GM23338 (cell line): ENCODE results near the gene WDR62. TPM values are rescaled to one million over a fixed set of nuclear protein-coding genes. Genes with fewer than 3 reads are reported as not detected.

ENCODE experiments used
- ATAC-seq: fragments of 200-7000 bp; cut with Tn5 transposase; 3 replicates; pipeline ENCODE4 v1.9.1; 2020
- DNase-seq: peaks from one replicate; pipeline ENCODE4 v3.0.0-alpha.2; 2015; ENCODE audit warnings: low spot score
- H2AFZ ChIP-seq: fragments of 200-600 bp; sonication (generic); 2 replicates; pipeline ENCODE4 v1.8.0; 2016; ENCODE audit warnings: antibody characterized with exemption, mild to moderate bottlenecking, moderate library complexity
- H3F3A ChIP-seq: fragments of 200-600 bp; sonication (generic); replicated peaks from 2 replicates; pipeline ENCODE4 v1.8.0; 2017; ENCODE audit warnings: antibody characterized with exemption, mixed run types, low read depth
- H3K27ac ChIP-seq: fragments of 200-600 bp; sonication (generic); 2 replicates; pipeline ENCODE4 v1.6.1; 2016; ENCODE audit warnings: low read depth
- H3K27me3 ChIP-seq: fragments of 200-600 bp; sonication (generic); 2 replicates; pipeline ENCODE4 v1.8.0; 2016; ENCODE audit warnings: mild to moderate bottlenecking, mixed run types, moderate library complexity; ENCODE audit not compliant: insufficient read depth
- H3K36me3 ChIP-seq: fragments of 200-600 bp; sonication (generic); 2 replicates; pipeline ENCODE4 v1.8.0; 2016; ENCODE audit warnings: mild to moderate bottlenecking; ENCODE audit not compliant: insufficient read depth
- H3K4me1 ChIP-seq: fragments of 200-600 bp; sonication (generic); 2 replicates; pipeline ENCODE4 v1.8.0; 2016; ENCODE audit warnings: mild to moderate bottlenecking, moderate library complexity; ENCODE audit not compliant: insufficient read depth
- H3K4me2 ChIP-seq: fragments of 200-600 bp; sonication (generic); 2 replicates; pipeline ENCODE4 v1.7.1; 2017; ENCODE audit warnings: mixed run types
- H3K4me3 ChIP-seq: fragments of 200-600 bp; sonication (generic); 2 replicates; pipeline ENCODE4 v1.6.1; 2016; ENCODE audit warnings: mixed run types
- H3K79me2 ChIP-seq: fragments of 200-600 bp; sonication (generic); replicated peaks from 2 replicates; pipeline ENCODE4 v1.8.0; 2017; ENCODE audit warnings: mild to moderate bottlenecking; ENCODE audit not compliant: insufficient read depth
- H3K9me2 ChIP-seq: fragments of 200-600 bp; sonication (generic); 2 replicates; pipeline ENCODE4 v1.8.0; 2017; ENCODE audit not compliant: insufficient read depth
- H4K20me1 ChIP-seq: fragments of 200-600 bp; sonication (generic); replicated peaks from 2 replicates; pipeline ENCODE4 v1.8.0; 2017; ENCODE audit warnings: mild to moderate bottlenecking; ENCODE audit not compliant: insufficient read depth
- H3K27ac Mint-ChIP-seq: 2 replicates; pipeline ENCODE4 v1.8.0; 2020; ENCODE audit warnings: inconsistent platforms, mild to moderate bottlenecking, moderate library complexity, mixed read lengths
- H3K27me3 Mint-ChIP-seq: 3 replicates; pipeline ENCODE4 v1.8.0; 2022; ENCODE audit warnings: low read depth, mild to moderate bottlenecking, moderate library complexity, mixed read lengths, inconsistent platforms; ENCODE audit not compliant: insufficient read depth, poor library complexity
- H3K36me3 Mint-ChIP-seq: 3 replicates; pipeline ENCODE4 v1.8.0; 2021; ENCODE audit warnings: low read depth, mild to moderate bottlenecking, inconsistent platforms, moderate library complexity, mixed read lengths
- H3K4me1 Mint-ChIP-seq: 3 replicates; pipeline ENCODE4 v1.8.0; 2020; ENCODE audit warnings: mild to moderate bottlenecking, inconsistent platforms, mixed read lengths
- H3K4me3 Mint-ChIP-seq: 3 replicates; pipeline ENCODE4 v1.8.0; 2021; ENCODE audit warnings: moderate library complexity, mild to moderate bottlenecking, inconsistent platforms, mixed read lengths
- H3K9me3 Mint-ChIP-seq: 3 replicates; pipeline ENCODE4 v1.8.0; 2020; ENCODE audit warnings: moderate library complexity, mild to moderate bottlenecking, inconsistent platforms, mixed read lengths
- CREB1 ChIP-seq: fragments of 250-450 bp; sonication (Bioruptor Pico); IDR thresholded peaks from 2 replicates; pipeline ENCODE4 v1.5.0; 2020; ENCODE audit warnings: low read depth, mild to moderate bottlenecking, moderate library complexity
- EZH2 ChIP-seq: fragments of 200-600 bp; sonication (generic); IDR thresholded peaks from one replicate; pipeline ENCODE4 v1.8.0; 2017; ENCODE audit warnings: antibody characterized with exemption, mild to moderate bottlenecking, low read depth; ENCODE audit not compliant: unreplicated experiment
- EZH2phosphoT487 ChIP-seq: fragments of 200-600 bp; sonication (generic); IDR thresholded peaks from one replicate; pipeline ENCODE4 v1.8.1; 2018; ENCODE audit warnings: antibody characterized with exemption; ENCODE audit not compliant: unreplicated experiment
- JUNB ChIP-seq: IDR thresholded peaks from one replicate; pipeline ENCODE4 v1.6.1; 2016; ENCODE audit warnings: antibody characterized with exemption; ENCODE audit not compliant: unreplicated experiment
- POLR2AphosphoS5 ChIP-seq: IDR thresholded peaks from 2 replicates; pipeline ENCODE4 v1.6.1; 2016; ENCODE audit warnings: antibody characterized with exemption, low read depth
- STAT1 ChIP-seq: IDR thresholded peaks from one replicate; pipeline ENCODE4 v1.6.1; 2016; ENCODE audit warnings: antibody characterized with exemption; ENCODE audit not compliant: unreplicated experiment
- ZNF114 ChIP-seq: fragments of 250-450 bp; sonication (Bioruptor Pico); IDR thresholded peaks from 2 replicates; pipeline ENCODE4 v1.5.0; 2020; ENCODE audit warnings: mild to moderate bottlenecking, moderate library complexity
- ZNF331 ChIP-seq: fragments of 250-450 bp; sonication (Bioruptor Pico); IDR thresholded peaks from 2 replicates; pipeline ENCODE4 v1.5.0; 2020; ENCODE audit warnings: low read depth, mild to moderate bottlenecking, moderate library complexity
- polyA plus RNA-seq: library from polyadenylated mRNA; unstranded; fragments of >200 nt; fragmentation: Nextera tagmentation; extraction: Ambion mirVana; gene quantifications from 2 replicates; pipeline ENCODE4 v1.2.1, GENCODE V29; 2016
- total RNA-seq: library from RNA; depleted of rRNA; stranded (reverse); fragments of >200 nt; shearing (Covaris generic); gene quantifications from 2 replicates; pipeline ENCODE4 v1.2.3, GENCODE V29; 2014
- TF ChIP-seq, protein P1 (sequence below): fragments of 250-450 bp; sonication (Bioruptor Pico); IDR thresholded peaks from 2 replicates; pipeline ENCODE4 v1.5.0; 2020; ENCODE audit warnings: mild to moderate bottlenecking, moderate library complexity
- TF ChIP-seq, protein P2 (sequence below): IDR thresholded peaks from 2 replicates; pipeline ENCODE4 v1.6.1; 2016; ENCODE audit warnings: antibody characterized with exemption
- TF ChIP-seq, protein P3 (sequence below), 2 experiments: fragments of 200-600 bp in 1 of 2; sonication (generic) in 1 of 2; conservative IDR thresholded peaks; 2 replicates each; pipeline versions ENCODE4 v1.5.1 to v1.6.1; 2016 to 2017; ENCODE audit warnings: antibody characterized with exemption in 2 of 2, low read depth in 2 of 2, mild to moderate bottlenecking in 2 of 2, moderate library complexity in 1 of 2

The WDR62 gene
- total and polyA plus RNA-seq, 2 experiments from 2014 or later, result 14.1 to 45.4 TPM

GRCh38 chr19:36027696-36028095 is 27.0 kb upstream of the WDR62 start:
- Histone ChIP-seq H3K4me1 (no peaks in the 10 kb centered on the region), H3F3A (0 out of 2 replicates have a peak, but pooled peaks cover 3% of the 10 kb centered on the region), H4K20me1 (no peaks in the 10 kb centered on the region; the same call in none of the 2 replicates), H3K79me2 (no peaks in the 10 kb centered on the region), H3K4me2 (no peak overlapping the region), H3K4me3 (no peak overlapping the region), H2AFZ (no peak overlapping the region), H3K36me3 (no peaks in the 10 kb centered on the region), H3K27me3 (no peaks in the 10 kb centered on the region), H3K9me2 (no peaks in the 10 kb centered on the region), H3K27ac (no peak overlapping the region)
- Mint-ChIP-seq H3K36me3 (peaks cover 13% of the 10 kb centered on the region), H3K27ac (no peak overlapping the region), H3K4me3 (no peak overlapping the region), H3K9me3 (no peaks in the 10 kb centered on the region), H3K27me3 (peaks cover 7% of the 10 kb centered on the region), H3K4me1 (peaks cover 2% of the 10 kb centered on the region; the same call in 1 of the 3 replicates)
- TF ChIP-seq CREB1 (CRISPR knock-in tag), result no peak
- TF ChIP-seq JUNB, result no peak
- no peak for TF ChIP-seq STAT1
- no peak for TF ChIP-seq ZNF331 (CRISPR knock-in tag)
- no peak for TF ChIP-seq EZH2phosphoT487
- TF ChIP-seq, protein P1, sequence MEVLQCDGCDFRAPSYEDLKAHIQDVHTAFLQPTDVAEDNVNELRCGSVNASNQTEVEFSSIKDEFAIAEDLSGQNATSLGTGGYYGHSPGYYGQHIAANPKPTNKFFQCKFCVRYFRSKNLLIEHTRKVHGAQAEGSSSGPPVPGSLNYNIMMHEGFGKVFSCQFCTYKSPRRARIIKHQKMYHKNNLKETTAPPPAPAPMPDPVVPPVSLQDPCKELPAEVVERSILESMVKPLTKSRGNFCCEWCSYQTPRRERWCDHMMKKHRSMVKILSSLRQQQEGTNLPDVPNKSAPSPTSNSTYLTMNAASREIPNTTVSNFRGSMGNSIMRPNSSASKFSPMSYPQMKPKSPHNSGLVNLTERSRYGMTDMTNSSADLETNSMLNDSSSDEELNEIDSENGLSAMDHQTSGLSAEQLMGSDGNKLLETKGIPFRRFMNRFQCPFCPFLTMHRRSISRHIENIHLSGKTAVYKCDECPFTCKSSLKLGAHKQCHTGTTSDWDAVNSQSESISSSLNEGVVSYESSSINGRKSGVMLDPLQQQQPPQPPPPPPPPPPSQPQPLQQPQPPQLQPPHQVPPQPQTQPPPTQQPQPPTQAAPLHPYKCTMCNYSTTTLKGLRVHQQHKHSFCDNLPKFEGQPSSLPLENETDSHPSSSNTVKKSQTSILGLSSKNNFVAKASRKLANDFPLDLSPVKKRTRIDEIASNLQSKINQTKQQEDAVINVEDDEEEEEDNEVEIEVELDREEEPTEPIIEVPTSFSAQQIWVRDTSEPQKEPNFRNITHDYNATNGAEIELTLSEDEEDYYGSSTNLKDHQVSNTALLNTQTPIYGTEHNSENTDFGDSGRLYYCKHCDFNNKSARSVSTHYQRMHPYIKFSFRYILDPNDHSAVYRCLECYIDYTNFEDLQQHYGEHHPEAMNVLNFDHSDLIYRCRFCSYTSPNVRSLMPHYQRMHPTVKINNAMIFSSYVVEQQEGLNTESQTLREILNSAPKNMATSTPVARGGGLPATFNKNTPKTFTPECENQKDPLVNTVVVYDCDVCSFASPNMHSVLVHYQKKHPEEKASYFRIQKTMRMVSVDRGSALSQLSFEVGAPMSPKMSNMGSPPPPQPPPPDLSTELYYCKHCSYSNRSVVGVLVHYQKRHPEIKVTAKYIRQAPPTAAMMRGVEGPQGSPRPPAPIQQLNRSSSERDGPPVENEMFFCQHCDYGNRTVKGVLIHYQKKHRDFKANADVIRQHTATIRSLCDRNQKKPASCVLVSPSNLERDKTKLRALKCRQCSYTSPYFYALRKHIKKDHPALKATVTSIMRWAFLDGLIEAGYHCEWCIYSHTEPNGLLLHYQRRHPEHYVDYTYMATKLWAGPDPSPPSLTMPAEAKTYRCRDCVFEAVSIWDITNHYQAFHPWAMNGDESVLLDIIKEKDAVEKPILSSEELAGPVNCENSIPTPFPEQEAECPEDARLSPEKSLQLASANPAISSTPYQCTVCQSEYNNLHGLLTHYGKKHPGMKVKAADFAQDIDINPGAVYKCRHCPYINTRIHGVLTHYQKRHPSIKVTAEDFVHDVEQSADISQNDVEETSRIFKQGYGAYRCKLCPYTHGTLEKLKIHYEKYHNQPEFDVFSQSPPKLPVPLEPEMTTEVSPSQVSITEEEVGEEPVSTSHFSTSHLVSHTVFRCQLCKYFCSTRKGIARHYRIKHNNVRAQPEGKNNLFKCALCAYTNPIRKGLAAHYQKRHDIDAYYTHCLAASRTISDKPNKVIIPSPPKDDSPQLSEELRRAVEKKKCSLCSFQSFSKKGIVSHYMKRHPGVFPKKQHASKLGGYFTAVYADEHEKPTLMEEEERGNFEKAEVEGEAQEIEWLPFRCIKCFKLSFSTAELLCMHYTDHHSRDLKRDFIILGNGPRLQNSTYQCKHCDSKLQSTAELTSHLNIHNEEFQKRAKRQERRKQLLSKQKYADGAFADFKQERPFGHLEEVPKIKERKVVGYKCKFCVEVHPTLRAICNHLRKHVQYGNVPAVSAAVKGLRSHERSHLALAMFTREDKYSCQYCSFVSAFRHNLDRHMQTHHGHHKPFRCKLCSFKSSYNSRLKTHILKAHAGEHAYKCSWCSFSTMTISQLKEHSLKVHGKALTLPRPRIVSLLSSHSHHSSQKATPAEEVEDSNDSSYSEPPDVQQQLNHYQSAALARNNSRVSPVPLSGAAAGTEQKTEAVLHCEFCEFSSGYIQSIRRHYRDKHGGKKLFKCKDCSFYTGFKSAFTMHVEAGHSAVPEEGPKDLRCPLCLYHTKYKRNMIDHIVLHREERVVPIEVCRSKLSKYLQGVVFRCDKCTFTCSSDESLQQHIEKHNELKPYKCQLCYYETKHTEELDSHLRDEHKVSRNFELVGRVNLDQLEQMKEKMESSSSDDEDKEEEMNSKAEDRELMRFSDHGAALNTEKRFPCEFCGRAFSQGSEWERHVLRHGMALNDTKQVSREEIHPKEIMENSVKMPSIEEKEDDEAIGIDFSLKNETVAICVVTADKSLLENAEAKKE (CRISPR knock-in tag), result no peak
- no peak for TF ChIP-seq EZH2
- TF ChIP-seq POLR2AphosphoS5, result no peak
- TF ChIP-seq, protein P2, sequence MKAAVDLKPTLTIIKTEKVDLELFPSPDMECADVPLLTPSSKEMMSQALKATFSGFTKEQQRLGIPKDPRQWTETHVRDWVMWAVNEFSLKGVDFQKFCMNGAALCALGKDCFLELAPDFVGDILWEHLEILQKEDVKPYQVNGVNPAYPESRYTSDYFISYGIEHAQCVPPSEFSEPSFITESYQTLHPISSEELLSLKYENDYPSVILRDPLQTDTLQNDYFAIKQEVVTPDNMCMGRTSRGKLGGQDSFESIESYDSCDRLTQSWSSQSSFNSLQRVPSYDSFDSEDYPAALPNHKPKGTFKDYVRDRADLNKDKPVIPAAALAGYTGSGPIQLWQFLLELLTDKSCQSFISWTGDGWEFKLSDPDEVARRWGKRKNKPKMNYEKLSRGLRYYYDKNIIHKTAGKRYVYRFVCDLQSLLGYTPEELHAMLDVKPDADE, result no peak
- no peak for TF ChIP-seq ZNF114 (CRISPR knock-in tag)
- TF ChIP-seq, protein P3, sequence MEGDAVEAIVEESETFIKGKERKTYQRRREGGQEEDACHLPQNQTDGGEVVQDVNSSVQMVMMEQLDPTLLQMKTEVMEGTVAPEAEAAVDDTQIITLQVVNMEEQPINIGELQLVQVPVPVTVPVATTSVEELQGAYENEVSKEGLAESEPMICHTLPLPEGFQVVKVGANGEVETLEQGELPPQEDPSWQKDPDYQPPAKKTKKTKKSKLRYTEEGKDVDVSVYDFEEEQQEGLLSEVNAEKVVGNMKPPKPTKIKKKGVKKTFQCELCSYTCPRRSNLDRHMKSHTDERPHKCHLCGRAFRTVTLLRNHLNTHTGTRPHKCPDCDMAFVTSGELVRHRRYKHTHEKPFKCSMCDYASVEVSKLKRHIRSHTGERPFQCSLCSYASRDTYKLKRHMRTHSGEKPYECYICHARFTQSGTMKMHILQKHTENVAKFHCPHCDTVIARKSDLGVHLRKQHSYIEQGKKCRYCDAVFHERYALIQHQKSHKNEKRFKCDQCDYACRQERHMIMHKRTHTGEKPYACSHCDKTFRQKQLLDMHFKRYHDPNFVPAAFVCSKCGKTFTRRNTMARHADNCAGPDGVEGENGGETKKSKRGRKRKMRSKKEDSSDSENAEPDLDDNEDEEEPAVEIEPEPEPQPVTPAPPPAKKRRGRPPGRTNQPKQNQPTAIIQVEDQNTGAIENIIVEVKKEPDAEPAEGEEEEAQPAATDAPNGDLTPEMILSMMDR (conservative IDR thresholded peaks at IDR 0.05; ENCODE audit: low read depth in 2 of 2), result no peak
- ATAC-seq, result no peak
- DNase-seq, result no peak
